OCI-LY7 (cell line): ENCODE measurements around the gene SOWAHA. TPM values are rescaled to one million over a fixed set of nuclear protein-coding genes. Genes with fewer than 3 reads are reported as not detected.

ENCODE experiments used
- BruUV-seq: library from RNA; stranded (reverse); fragments of 400-500 nt; replicated peaks from 2 replicates; lab custom pipeline; 2021; lab: Mats Ljungman, UMichigan
- CTCF ChIA-PET: fragments of 300-600 bp; sonication (Branson Sonifier 250); formaldehyde crosslinking; loops from one replicate; lab custom pipeline; 2022; ENCODE audit warnings: antibody characterized with exemption; ENCODE audit not compliant: unreplicated experiment; lab: Charles Lee
- POLR2A ChIA-PET: fragments of 300-600 bp; sonication (Branson Sonifier 250); formaldehyde crosslinking; loops from one replicate; lab custom pipeline; 2022; ENCODE audit warnings: antibody characterized with exemption; lab: Charles Lee
- DNase-seq: peaks from one replicate; pipeline ENCODE4 v3.0.0-alpha.2; 2015; ENCODE audit warnings: low spot score
- H2AFZ ChIP-seq: fragments of 200-600 bp; sonication (generic), shearing (Covaris generic); 2 replicates; pipeline ENCODE4 v1.6.1; 2014; ENCODE audit warnings: mild to moderate bottlenecking, antibody characterized with exemption, low read length, moderate library complexity
- H3K27ac ChIP-seq: fragments of 200-600 bp; sonication (generic); 2 replicates; pipeline ENCODE4 v1.5.1; 2014; ENCODE audit warnings: mixed run types, low read depth, mild to moderate bottlenecking, moderate library complexity, low read length, inconsistent platforms; ENCODE audit not compliant: poor library complexity, severe bottlenecking
- H3K36me3 ChIP-seq: fragments of 200-600 bp; sonication (generic); 2 replicates; pipeline ENCODE4 v1.6.1; 2014; ENCODE audit warnings: mild to moderate bottlenecking, antibody characterized with exemption, low read length, moderate library complexity, mixed read lengths; ENCODE audit not compliant: insufficient read depth
- H3K4me1 ChIP-seq: fragments of 200-600 bp; sonication (generic); 2 replicates; pipeline ENCODE4 v1.5.1; 2014; ENCODE audit warnings: mild to moderate bottlenecking, low read length; ENCODE audit not compliant: insufficient read depth, poor library complexity, severe bottlenecking
- H3K4me2 ChIP-seq: fragments of 200-600 bp; sonication (generic); 2 replicates; pipeline ENCODE4 v1.6.1; 2014; ENCODE audit warnings: mild to moderate bottlenecking, low read length
- H3K4me3 ChIP-seq: fragments of 200-600 bp; sonication (generic); 2 replicates; pipeline ENCODE4 v1.5.1; 2014; ENCODE audit warnings: mild to moderate bottlenecking, low read depth, low read length; ENCODE audit not compliant: poor library complexity, severe bottlenecking
- H3K79me2 ChIP-seq: fragments of 200-600 bp; sonication (generic); 2 replicates; pipeline ENCODE4 v1.6.1; 2016; ENCODE audit warnings: low read depth, mild to moderate bottlenecking, low read length, moderate library complexity, mixed read lengths; ENCODE audit not compliant: insufficient read depth
- H3K9me2 ChIP-seq: fragments of 200-600 bp; sonication (generic); 2 replicates; pipeline ENCODE4 v1.6.1; 2016; ENCODE audit warnings: mild to moderate bottlenecking, low read length, mixed read lengths; ENCODE audit not compliant: insufficient read depth
- H3K9me3 ChIP-seq: fragments of 200-600 bp; sonication (generic); 2 replicates; pipeline ENCODE4 v1.6.1; 2014; ENCODE audit warnings: mild to moderate bottlenecking, mixed run types, low read length, mixed read lengths
- H4K20me1 ChIP-seq: fragments of 200-600 bp; sonication (generic); 2 replicates; pipeline ENCODE4 v1.6.1; 2014; ENCODE audit warnings: mild to moderate bottlenecking, antibody characterized with exemption, low read length, moderate library complexity, mixed read lengths; ENCODE audit not compliant: insufficient read depth
- EZH2phosphoT487 ChIP-seq: fragments of 200-600 bp; sonication (generic); IDR thresholded peaks from 2 replicates; pipeline ENCODE4 v1.6.1; 2018; ENCODE audit warnings: low read depth, borderline replicate concordance, mild to moderate bottlenecking, mixed run types, antibody characterized with exemption, low read length, moderate library complexity, mixed read lengths
- intact Hi-C: fragments of 100-400 bp; cut with micrococcal nuclease; formaldehyde crosslinking; loops from one replicate; pipeline ENCODE4 v1.10.0; 2022; ENCODE audit not compliant: unreplicated experiment
- total RNA-seq, 2 experiments: library from RNA; depleted of rRNA in 1 of 2; stranded (reverse); fragments of >200 nt in 1 of 2; shearing (Covaris generic) in 1 of 2; gene quantifications; 2 replicates each; pipeline ENCODE4 v1.2.3, GENCODE V29; 2014 to 2022
- TF ChIP-seq, protein P1 (sequence below): fragments of 200-600 bp; sonication (generic); conservative IDR thresholded peaks from 2 replicates; pipeline ENCODE4 v1.5.1; 2014; ENCODE audit warnings: mild to moderate bottlenecking, antibody characterized with exemption, low read length, moderate library complexity, mixed read lengths

SOWAHA gene
- total RNA-seq, 2 experiments from 2014 or later: not detected

DNA sequence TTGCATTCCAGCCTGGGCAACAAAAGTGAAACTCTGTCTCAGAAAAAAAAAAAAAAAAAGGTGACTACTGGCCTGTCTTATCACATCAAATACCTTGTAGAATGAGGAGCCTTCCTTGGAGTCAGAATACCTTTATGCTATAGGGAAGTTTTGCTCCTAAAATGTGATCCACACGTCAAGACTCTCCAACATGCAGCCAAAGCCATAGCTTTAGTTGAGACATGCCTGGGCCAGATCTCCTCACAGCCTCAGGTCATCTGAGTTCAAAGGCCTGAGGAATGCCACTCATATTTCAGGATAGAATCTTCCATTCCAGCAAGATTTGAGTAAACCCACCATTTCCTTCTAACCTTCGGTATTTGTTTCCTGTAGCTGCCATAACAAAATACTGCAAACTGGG, 13.7 kb upstream of the SOWAHA start:
- ChIA-PET CTCF (no interaction called here), POLR2A (interaction anchor here (0.6 to 0.9 kb wide), 4 partner anchors 8 to 714 kb away, joined by 3 to 6 read pairs (median 4); no protein-coding TSS in a partner anchor)
- H3K36me3 ChIP-seq: no peaks in the 10 kb centered on the region
- H3K4me1 ChIP-seq: no peaks in the 10 kb centered on the region
- no peaks in the 10 kb centered on the region for H3K9me3 ChIP-seq
- no TSS peak for BruUV-seq
- no peak overlapping the region for H3K4me2 ChIP-seq
- no peak overlapping the region for H2AFZ ChIP-seq
- DNase-seq: no peak
- no peaks in the 10 kb centered on the region for H4K20me1 ChIP-seq
- intact Hi-C loops: no loop called here
- H3K9me2 ChIP-seq: no peaks in the 10 kb centered on the region
- H3K27ac ChIP-seq: no peak overlapping the region
- TF ChIP-seq, protein P1, sequence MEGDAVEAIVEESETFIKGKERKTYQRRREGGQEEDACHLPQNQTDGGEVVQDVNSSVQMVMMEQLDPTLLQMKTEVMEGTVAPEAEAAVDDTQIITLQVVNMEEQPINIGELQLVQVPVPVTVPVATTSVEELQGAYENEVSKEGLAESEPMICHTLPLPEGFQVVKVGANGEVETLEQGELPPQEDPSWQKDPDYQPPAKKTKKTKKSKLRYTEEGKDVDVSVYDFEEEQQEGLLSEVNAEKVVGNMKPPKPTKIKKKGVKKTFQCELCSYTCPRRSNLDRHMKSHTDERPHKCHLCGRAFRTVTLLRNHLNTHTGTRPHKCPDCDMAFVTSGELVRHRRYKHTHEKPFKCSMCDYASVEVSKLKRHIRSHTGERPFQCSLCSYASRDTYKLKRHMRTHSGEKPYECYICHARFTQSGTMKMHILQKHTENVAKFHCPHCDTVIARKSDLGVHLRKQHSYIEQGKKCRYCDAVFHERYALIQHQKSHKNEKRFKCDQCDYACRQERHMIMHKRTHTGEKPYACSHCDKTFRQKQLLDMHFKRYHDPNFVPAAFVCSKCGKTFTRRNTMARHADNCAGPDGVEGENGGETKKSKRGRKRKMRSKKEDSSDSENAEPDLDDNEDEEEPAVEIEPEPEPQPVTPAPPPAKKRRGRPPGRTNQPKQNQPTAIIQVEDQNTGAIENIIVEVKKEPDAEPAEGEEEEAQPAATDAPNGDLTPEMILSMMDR: no peak
- TF ChIP-seq EZH2phosphoT487: no peak
- H3K79me2 ChIP-seq: no peaks in the 10 kb centered on the region
- H3K4me3 ChIP-seq: no peak overlapping the region

DNA sequence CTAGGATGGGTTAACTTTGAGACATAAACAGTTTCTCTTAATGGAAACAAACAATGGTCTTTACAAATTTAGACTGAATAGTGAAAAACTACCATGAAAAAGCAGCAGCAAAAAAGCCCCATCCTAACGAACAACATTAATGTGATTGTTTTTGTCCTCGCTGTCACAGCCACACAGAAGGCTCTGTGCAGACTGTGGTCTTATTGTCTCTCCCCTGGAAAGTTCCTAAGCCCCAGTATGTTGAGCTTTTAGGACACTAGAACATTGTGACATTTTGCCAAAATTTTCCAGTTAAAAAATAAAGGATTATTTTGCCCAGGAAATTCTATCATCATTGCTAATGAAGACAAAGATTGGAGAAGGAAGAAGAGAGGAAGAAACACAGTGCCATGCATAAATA, 12.6 kb upstream of the SOWAHA start:
- POLR2A ChIA-PET: interaction anchor here (0.5 to 1.1 kb wide), 2 partner anchors 20 to 840 kb away, joined by 3 to 6 read pairs; no protein-coding TSS in a partner anchor
- H3K79me2 ChIP-seq: no peaks in the 10 kb centered on the region

More for the DNA sequence above, 12.6 kb upstream of the SOWAHA start:
- H3K36me3 ChIP-seq: no peaks in the 10 kb centered on the region
- no peak overlapping the region for H3K4me2 ChIP-seq
- BruUV-seq: no TSS peak
- H4K20me1 ChIP-seq: no peaks in the 10 kb centered on the region
- H3K4me1 ChIP-seq: no peaks in the 10 kb centered on the region
- no peak for DNase-seq
- no peak overlapping the region for H2AFZ ChIP-seq
- intact Hi-C loops: loop anchor here (5.0 kb wide), 1 partner anchor 273 kb away; no protein-coding TSS in a partner anchor
- TF ChIP-seq EZH2phosphoT487: no peak
- TF ChIP-seq, protein P1: no peak
- no peak overlapping the region for H3K27ac ChIP-seq
- CTCF ChIA-PET: interaction anchor here (0.8 to 1.2 kb wide), 2 partner anchors 17 to 274 kb away, joined by 3 read pairs; no protein-coding TSS in a partner anchor
- H3K4me3 ChIP-seq: no peak overlapping the region
- no peaks in the 10 kb centered on the region for H3K9me2 ChIP-seq
- H3K9me3 ChIP-seq: no peaks in the 10 kb centered on the region
